Right forelimb (tissue), 1 donor: ENCODE data around the gene ACSL3.
"Not testable (repeated sequence)": the region's sequence is repeated elsewhere in the genome, so short reads cannot be mapped to it uniquely, and the experiment has no call there.

Experiments used
- DNase-seq: peaks from one replicate; pipeline ENCODE4 v3.0.0-alpha.2; 2018

ACSL3 gene

GRCh38 chr2:222854773-222855700, 5.8 kb upstream of the ACSL3 start:
- DNase-seq: no peak

- no peak for DNase-seq
Observed at GRCh38 chr2:222859786-222860612, 837 bp upstream of the ACSL3 start.

DNA sequence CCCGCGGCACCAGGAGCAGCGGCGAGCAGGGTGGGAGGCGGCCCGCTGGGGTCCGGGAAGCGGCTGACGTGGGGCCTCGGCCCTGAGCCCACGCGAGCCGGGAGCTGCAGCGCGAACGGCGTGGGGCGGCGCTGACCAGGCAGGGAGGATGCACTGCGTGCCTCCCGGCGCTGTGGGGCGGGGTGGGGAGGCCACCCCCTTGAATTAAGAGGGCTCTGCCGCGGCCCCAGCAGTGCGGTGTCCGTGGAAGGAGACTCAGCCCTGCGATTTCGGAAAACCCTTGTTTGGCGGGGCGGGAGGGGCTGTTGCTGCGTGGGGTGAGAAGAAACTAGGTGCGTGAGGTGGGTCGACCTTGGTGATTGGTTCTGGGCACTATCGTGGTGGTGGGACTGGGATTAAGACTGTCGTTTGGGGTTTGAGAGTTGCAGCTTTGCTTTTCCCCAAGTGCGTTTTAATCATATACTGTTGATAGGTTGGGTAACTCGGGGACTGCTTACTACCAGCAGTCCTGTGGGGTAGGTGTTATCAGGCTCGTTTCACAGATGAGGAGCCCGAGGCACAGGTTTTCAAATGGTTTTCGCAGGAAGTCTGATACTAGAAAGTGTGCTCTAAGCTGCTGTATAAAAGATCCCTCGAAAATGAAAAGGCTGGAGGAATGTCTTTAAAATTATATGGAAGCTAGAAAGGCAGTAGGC, 722 bp downstream of the ACSL3 start:
- DNase-seq: no peak

- DNase-seq: no peak
Observed at GRCh38 chr2:222862106-222862908, 1.5 kb downstream of the ACSL3 start.

DNA sequence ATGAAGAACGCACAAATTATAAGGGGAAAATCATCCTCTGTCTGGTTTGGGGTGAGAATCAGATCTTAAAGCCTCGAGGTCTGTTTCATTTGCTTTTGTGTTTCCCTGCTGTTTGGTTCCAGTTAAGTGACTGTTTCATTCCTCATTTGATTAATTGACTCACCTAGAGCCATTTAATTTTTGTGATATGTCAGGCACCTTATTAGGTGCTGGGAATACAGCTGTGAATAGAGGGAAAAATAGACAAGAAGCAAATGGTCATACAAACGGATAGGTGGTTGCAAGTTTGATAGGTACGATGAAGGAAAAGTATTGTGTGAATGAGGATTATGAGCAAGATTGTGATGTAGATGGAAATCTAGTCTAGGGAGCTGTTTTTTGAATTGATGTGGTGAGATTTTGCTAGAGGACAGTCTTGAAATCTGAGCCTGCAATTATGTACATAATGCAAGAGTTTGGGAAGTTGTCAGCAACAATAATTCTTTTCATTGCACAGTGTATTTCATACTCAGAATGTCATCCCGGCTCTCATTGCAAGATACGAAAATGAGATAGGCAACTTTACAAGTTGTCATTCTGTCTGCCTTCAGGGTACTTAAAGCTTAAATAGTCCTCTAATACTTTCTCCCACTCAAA, 2.2 kb downstream of the ACSL3 start:
- DNase-seq: no peak

DNA sequence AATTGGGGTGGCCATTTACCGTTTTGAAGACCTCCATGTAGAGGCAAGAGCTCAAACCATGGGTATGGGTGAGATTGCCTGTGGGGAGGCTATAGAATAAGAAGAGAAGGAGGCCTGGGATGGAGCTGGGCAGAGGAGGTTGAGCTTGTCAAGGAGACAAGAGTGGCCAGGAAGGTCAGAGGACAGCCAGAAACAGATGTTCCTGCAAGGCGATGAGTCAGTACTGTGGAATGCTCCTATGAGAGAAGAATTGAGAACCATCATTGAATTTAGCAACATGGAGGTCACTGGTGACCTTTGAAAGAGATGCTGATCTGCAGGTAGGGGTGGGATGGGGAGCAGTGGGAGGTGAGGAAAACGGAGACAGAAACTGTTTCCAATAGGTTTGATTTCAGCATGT, 3.5 kb downstream of the ACSL3 start:
- DNase-seq: no peak

DNA sequence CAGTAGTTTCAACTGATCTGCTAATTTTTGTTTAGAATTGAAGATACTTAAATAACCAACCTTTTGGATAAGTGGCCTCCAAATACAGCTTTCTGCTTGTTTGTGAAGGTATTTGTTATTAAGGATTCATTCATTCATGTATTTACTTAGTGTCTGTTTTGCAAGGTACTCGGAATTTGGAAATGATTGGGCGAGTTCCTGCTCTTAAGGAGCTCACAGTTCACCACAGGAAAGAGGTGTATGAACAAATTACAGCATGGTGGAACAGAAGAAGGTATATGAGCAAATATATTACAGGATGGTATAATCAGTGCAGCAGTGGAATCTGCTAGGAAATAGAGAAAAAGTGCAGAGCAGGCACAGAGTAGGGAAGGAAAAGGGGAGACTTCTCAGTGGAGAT, 4.5 kb downstream of the ACSL3 start:
- DNase-seq: no peak

DNA sequence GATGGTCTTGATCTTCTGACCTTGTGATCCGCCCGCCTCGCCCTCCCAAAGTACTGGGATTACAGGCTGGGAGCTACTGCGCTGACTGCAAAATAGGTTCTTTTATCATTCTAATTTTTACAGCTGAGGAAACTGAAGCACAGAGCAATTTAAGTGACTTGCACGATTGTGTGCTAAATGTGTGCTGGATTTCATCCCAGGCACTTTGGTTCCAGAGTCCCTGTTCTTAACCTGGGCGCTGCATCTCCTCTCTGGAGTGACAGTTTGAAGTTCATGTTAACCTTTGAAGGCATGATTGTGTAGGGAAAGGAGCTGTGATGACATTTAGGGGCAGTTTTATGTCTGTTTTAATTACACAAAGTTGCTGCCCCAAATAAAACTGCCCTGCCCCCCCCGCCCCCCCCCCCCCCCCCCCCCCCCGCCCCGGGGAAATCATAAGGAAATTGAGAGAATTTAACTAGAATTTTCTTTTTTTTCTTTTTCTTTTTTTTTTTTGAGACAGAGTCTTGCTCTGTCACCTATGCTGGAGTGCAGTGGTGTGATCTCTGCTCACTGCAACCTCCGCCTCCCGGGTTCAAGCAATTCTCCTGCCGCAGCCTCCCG, 5.6 kb downstream of the ACSL3 start:
- DNase-seq: no peak

DNA sequence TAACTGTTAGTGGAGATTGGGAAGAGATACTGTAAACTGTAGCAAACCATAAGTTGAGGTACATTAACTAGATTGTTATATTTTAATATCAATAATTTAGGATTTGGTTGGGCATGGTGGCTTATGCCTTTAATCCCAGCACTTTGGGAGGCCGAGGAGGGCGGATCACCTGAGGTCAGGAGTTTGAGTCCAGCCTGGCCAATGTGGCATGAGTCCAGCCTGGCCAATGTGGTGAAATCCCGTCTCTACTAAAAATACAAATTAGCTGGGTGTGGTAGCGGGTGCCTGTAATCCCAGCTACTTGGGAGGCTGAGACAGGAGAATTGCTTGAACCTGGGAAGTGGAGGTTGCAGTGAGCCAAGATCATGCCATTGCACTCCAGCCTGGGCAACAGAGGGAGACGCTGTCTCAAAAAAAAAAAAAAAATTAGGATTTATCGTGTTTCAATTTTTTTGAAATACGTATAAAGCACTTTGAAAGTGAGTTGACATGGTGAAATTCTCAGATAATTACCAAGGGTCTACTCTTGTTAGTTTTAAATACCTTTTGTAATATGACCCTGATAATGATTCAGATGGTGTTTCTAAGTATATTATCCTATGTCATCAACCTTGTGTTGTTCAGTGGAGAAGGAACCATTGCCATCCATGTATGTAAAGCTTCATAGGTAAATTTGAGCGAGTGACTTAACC, 7.9 kb downstream of the ACSL3 start:
- not testable (repeated sequence) for DNase-seq

- DNase-seq: no peak
Observed at GRCh38 chr2:222869252-222869560, 8.4 kb downstream of the ACSL3 start.

GRCh38 chr2:222871291-222871690, 10.5 kb downstream of the ACSL3 start:
- DNase-seq: no peak

DNA sequence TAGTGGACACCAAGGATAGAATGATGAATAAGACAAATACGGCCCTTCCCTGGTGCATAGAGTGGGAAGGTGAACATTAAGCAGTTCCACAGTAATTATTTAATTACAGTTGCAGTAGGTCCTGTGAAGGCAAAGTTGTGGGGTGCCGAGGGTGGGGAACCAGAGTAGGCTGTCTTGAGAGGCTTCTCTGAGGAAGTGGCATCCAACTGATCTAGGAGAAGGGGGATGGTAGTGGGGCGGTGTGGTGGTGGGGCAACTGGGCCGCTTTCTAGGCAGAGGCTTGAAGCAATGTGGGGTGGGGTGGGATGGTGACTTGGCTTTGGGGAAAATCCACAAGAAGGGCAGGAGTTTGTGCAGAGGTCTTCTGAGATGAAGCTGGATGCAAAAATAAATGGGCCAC, 11.7 kb downstream of the ACSL3 start:
- no peak for DNase-seq

DNA sequence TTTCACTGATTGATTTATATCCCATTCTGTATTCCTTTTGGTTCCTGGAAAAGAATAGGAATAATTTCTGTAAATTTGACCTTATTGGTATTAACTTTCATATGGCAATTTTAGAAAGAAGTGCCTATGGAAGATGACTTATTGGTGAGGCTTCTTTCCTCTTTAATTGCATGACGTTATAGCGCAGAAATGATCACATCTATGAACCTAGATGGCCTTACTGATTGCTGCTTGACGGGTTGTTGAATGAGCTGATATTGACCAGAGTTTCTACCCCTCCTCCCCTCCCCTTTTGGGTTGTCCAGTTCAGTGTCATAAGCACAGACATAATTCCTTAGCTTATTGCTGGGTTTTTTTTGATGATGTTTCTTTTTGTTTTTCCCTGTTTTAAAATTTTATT, 14.6 kb downstream of the ACSL3 start:
- no peak for DNase-seq

DNA sequence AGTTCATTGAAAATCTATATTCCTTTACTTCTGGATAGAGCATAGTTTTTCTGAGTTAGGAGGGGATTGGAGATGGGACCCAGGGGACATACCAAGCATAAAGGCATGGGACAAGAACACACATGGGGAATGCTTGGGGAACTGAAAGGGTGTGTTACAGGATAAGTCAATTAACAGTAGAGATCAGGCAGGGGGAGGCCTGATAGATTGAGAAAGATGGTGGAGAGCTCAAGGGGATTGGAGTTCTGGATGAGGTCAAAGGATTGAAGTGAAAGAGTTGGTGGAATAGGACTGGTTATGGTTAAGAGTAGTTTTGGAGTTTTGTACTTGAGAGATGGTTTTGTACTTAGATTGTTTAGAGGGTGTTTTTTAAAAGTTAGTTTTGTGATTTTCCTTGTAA, 16.1 kb downstream of the ACSL3 start:
- no peak for DNase-seq

DNA sequence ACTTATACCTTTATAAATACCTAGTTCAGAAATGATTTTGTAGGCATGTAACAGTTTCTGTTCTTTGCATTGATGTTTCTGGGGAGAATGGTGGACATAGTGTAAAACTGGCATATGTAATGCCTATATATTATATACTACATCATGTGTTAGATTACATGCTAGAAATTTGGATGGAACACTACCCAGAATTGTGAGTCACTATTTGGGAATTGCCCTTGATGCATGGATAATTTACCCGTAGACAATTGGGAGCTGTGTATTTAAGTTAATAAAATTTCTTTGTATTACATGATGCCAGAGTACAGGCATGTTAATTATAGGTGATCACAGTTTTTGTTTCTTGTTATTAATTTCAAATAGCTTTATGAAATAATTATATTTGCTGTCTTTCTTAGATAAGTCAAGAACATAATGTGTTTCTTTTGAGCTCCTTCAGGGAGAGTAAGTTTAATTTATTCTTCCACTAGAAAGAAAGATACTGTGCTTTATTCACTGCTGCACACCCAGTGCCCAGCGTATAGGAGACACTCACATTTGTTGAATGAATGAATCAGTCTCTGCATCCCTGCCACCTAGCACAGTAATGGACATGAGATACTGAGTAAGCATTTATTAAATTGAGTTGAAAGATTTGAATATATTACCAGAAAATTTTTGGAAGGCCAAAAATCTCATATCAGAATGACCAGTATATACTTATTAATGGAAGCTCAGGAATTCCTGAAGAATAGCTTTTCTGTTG, 16.9 kb downstream of the ACSL3 start:
- DNase-seq: no peak

GRCh38 chr2:222878301-222878876, 17.6 kb downstream of the ACSL3 start:
- no peak for DNase-seq

GRCh38 chr2:222878877-222879603, 18.2 kb downstream of the ACSL3 start:
- DNase-seq: no peak

GRCh38 chr2:222879604-222879933, 18.7 kb downstream of the ACSL3 start:
- no peak for DNase-seq

DNA sequence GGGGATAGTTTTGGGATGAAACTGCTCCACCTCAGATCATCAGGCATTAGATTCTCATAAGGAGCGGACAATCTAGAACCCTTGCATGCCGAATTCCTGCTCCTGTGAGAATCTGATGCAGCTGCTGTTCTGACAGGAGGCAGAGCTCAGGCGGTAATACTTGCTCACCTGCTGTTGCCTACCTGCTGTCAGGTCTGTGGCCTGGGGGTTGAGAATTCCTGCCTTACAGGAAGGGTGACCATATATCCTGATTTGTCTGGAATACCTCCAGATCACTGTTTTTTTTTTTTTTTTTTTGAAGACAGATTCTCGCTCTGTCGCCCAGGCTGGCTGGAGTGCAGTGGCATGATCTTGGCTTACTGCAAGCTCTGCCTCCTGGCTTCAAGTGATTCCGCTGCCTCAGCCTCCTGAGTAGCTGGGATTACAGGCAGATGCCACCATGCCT, 21.7 kb downstream of the ACSL3 start:
- no peak for DNase-seq
